GM19455 (cell line): Measurements from ENCODE around the gene RAB11B.
"Not testable (repeated sequence)": the region's sequence is repeated elsewhere in the genome, so short reads cannot be mapped to it uniquely, and the experiment has no call there.

Source experiments
- ATAC-seq: cut with Tn5 transposase; IDR thresholded peaks from one replicate; pipeline ENCODE4 v1.9.1; 2021; ENCODE audit not compliant: unreplicated experiment

Gene RAB11B

DNA sequence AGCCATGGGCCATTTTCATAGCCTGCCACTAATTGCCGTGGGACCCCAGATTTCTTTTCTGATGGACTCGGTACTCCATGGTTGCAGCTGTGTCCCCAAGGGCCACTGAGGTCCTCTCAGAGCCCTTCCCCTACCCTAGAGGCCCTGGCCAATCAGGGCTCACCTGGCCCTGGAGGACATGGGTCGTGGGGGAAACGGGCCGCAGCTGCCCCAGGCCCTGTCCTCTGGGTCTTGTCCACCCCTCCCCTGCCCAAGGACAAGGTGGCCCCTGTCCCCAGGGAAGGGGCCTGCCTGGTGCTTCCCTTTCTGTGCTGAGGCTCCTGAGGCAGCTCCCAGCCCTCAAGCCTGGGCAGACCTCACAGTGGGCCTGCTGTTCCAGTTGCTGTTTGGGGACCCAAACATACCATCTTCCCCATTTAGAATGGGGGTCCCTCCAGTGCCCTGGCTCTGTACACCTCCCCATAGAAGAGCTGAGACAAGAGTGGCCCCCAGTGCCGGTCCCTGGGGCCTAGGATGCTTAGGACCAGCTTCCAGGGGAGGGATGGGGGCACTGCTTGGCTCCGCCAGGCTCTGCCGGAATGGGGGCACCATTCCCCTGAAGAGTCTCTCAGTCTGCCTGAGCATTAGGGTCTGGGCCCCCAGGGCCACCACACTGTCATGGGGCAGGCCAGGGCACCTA lies 3.2 kb downstream of the RAB11B start:
- ATAC-seq: no peak

DNA sequence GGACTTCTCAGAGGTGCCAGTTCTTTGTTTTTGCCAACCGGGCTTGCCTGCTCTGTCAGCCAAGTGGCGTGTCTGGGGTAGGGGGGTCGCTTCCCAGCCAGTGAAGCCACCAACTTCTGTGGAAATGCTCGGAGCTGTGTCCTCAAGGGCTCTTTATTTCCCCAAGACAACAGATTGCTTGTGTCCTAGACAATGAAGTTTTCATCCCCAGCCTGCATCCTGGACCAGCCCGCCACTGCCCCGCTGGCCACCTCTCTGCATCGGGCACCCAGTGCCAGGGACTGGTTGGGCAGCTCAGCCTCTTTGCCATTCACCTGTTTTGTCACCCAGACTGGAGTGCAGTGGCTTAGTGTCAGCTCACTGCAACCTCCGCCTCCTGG lies 3.7 kb downstream of the RAB11B start:
- no peak for ATAC-seq

DNA sequence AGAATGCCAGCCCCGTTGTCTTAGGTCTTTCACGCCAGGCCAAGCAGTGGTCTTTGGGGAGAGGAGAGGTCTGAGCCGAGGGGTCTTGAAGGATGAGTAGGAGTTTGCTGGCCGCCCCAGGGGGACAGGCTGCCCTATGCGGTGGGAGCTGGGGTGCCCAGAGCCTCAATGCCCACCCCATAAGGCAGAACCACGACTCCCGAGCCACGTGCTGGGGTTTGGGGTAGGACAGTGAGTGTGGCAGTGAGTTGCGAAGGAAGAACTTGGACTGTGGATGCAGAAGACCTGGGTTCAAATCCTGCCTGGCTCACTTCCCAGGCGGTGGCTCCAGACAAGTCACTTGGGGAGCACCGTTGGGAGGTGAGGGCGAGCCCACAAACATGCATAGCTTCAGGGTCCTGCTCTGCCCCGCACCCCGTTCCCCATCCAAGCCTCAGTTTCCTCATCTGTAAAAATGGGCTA lies 5.5 kb downstream of the RAB11B start:
- ATAC-seq: no peak

DNA sequence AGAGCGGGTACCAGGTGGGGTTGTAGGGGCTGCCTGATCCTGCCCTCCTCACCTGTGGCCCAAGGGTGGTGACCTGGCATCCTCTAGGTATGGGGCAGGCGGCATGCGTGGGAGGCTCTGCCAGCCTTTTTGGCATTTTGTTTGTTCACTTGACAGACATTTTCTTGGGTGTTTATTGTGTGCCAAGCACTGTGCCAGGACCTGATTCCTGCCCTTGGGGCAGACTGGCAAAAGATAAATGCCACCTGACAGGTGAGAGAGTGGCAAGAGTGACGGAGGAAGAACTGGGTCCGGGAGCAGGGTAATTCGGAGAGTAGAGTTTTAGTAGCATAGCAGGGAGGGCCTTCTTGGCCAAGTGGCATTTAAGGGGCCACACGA lies 6.0 kb downstream of the RAB11B start:
- no peak for ATAC-seq

DNA sequence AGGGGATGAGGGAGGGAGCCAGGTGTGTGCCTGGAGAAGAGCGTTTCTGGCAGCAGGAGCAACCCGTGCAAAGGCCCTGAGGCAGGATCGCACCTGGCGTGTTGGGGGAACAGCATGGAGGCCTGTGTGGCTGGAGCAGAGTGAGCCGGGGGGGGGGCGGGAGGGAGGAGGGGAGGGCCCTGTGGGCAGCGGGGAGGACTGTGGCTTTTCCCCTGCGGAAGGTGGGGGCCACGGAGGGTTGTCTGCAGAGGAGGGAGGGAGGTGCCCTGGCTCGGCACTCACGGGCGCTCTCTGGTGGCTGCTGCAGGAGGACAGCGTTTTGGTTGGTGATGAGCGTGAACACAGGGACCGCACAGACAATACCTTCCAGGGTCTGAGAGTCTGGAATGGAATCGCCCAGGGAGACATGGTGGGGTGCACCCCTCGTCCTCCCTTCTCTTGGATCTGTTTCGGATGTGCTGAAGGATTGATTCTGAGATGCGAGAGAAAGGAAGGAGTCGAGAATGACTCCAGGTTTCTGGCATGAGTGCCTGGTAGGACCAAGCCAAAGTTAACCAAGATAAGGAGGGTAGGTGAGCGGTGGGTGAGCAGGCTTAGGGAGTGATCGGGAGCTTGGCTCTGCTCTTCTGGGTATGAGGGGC lies 6.5 kb downstream of the RAB11B start:
- no peak for ATAC-seq

DNA sequence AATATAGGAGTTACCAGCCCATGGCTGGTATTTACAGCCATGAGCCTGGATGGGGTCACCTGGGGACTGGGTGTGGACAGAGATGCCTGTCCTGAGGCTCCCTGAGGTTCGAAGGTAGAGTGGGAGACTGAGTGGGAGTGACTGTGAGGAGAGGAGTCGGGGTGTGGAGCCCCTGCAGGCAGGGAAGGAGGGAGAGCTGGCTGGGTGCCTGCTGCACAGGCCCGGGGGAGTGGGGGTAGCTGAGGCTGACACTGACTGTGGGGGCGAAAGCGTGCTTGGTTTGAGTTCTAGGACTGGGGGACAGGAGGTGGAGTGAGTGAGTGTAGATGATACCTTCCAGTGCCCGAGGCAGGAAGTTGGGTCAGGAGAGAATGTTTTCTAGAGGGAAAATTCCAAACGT lies 7.1 kb downstream of the RAB11B start:
- ATAC-seq: no peak

DNA sequence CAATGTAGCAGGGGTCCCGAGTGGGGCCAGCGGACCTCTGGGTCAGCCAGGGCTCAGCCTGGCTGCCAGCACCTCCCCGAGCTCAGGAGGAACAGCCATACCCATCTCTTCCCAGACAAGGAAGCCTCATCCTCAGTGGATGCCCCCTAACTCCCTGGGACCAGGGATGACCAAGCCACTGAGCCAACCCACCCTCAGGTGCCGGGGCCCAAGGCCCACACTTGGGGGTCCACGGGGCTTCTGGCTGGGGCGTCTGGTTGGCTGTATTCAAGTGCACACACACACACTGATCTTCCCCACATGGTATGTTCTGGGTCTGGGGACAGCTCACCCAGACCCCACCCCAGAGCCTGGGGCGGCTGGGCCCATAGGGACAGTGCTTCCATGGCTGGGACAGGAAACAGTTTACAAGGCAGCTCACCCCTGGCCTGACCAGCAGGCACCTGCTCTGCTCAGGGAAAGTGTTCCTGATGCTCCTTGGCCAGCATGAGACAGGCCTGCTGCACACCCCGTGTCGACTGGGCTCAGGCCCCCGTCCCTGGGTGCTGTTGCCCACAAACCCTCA lies 7.7 kb downstream of the RAB11B start:
- no peak for ATAC-seq

DNA sequence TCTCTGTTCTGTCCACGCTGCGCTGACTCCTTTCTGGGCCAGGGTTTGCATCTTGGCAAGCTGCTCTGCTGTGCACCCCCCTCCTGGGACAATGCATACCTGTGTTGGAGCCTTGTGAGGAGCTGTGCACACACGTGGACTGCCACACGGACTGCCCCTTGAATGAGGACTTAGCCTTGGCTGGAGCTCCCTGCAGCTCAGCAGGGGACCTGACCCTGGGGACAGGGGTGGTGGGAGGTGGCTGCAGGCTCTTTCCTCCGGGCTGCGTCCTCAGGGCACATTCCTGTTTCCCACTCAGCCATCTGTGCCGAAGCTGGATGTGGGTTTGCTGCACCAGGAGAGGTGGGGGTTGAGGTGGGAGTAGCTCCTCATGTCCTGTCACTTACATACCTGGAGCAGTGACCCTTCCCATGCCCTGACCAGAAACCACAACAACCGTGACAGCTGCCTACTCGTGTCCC lies 8.2 kb downstream of the RAB11B start:
- ATAC-seq: no peak

DNA sequence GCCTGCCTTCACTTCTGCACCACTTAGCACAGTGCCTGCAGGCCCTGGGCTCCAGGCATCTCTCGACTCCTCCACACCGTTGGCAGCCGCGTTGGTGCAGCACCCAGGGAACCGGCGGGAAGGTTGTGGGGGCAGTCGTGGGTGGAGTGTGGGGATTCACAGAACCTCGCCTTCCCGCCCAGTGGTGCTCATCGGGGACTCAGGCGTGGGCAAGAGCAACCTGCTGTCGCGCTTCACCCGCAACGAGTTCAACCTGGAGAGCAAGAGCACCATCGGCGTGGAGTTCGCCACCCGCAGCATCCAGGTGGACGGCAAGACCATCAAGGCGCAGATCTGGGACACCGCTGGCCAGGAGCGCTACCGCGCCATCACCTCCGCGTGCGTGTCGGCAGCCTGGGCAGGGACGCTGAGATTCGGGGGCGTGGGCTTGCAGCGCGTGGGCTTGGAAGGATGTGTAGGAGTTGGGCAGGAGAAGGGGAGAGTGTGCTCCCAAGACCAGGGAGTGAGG lies 9.6 kb downstream of the RAB11B start:
- no peak for ATAC-seq

DNA sequence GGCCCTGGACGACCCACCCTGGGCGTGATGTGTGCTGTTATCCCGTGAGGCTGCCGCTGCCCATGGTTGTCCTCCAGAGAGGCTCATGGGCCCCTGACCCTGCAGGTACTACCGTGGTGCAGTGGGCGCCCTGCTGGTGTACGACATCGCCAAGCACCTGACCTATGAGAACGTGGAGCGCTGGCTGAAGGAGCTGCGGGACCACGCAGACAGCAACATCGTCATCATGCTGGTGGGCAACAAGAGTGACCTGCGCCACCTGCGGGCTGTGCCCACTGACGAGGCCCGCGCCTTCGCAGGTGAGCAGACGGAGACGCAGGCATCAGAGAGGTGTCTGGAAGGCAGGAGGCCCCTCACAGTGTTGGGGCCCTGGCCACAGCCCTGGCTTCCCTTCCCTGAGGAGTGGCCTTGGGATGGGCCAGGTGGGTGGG lies 11.8 kb downstream of the RAB11B start:
- no peak for ATAC-seq

DNA sequence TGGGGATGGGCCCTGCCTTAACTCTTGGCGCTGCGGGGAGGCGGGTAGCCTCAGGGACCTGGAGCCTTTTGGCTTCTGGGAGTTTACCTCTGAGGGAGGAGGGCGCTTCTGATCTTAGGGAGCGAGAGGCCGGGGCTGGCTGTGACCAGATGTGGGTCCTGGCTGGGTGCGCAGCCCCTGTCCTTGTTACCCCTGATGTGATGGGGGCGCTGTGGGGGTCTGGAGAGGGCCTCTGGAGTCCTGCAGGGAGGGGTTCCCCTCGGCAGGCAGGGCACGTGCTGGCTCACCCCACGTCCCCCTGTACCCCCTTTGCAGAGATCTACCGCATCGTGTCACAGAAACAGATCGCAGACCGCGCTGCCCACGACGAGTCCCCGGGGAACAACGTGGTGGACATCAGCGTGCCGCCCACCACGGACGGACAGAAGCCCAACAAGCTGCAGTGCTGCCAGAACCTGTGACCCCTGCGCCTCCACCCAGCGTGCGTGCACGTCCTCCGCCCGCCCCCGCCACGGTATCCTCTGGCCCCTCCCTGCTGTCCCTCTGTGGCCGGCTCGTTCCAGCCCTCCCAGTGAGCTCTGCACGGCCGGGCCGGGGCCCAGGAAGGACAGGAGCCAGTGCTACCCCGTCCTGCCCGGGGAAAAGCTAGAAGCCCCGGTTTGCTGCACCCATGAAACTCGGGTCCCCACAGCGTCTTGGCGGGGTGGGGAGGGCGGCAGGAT lies 13.1 kb downstream of the RAB11B start:
- no peak for ATAC-seq

DNA sequence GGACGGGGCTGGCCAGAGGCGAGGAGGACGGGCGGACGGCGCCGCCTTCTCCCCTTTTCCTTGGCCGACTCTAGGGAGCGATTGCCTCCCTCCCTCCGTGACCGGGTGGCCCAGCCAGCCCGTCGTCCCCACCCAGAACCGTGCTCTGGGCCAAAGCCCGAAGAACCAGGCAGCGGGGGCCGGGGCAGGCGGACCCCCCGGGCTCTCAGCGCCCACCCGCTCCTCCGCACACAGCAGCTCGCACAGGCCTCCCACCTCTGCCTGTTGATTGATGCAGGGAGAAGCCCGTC lies 13.6 kb downstream of the RAB11B start:
- no peak for ATAC-seq

DNA sequence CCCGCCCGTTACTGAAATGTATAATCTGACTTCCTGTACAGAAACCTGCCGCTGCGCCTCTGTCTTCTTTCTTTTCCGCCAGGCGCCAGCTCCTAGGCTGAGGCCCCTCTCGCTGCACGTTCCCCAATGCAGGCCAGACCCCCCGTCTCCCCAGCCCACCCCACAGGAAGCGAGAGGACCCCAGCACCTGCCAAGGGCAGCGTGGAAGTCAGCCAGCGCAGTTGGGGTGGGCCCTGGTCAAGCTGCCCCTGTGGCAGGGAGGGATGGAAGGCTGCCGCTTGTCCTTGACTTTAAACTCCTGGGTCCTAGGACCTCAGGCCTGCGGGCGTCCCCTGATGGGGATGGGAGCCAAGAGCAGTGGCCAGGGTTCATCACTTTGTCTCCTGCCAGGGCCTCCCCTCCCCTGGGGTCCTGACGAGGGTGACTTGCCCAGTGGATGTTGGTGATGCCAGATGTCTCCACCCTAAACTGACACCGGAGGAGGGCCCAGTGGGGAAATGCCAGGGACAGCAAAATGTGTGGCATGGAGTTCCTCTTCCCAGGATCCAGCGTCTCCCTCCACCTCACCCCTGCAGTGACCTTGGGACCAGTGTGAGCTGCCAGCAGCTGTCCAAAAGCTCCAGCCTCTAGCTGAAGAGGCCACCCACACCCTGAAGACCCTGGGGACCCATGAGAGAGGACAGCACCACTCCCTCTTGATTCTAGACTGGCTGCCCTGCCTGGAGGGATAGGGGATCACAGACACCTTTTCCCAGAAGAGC lies 14.4 kb downstream of the RAB11B start:
- no peak for ATAC-seq

DNA sequence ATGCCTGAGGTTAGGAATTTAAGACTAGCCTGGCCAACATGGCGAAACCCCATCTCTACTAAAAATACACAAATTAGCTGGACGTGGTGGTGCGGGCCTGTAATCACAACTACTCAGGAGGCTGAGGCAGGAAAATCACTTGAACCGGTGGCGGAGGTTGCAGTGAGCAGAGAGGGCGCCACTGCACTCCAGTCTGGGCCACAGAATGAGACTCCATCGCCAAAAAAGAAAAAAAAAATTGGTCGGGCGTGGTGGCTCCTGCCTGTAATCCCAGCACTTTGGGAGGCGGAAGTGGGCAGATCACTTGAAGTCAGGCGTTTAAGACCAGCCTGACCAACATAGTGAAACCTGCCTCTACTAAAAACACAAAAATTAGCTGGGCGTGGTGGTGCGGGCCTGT lies 20.6 kb downstream of the RAB11B start:
- ATAC-seq: not testable (repeated sequence)

DNA sequence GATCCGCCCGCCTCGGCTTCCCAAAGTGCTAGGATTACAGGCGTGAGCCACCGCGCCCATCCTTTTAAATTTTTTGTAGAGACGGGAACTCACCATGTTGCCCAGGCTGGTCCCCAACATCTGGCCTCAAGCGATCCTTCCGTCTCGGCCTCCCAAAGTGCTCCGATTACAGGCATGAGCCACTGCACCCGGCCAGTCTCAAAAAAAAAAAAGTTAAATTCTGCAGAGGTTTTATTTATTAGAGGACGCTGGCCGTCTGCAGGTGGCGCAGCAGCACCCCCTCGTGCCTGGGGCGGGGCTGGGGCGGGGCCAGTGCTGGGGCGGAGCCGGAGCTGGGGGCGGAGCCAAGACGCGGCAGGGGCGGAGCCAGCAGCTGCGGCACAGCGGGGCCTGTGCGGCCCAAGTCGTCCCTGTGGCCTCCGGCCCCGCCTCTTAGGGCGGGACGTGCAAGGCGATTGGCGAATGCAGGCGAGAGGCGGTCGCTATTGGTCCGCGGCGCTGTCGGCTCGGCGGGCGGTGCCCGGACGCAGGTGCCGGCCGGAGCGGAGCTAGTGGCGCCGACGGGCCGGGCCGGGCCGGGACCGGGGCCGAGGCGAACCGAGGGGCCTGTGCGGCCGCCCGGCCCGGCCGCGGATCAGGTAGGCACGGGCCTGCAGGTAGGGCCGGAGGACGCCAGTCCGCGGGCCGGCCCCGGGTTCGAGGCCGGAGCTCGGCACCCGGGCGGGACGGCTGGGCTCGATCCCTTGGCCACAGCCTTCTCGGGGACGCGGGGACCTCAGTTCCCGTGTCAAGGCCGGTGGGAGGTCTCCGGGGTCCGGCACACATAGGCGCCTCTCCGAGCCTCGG lies 22.8 kb downstream of the RAB11B start, which contains the start of gene MARCHF2:
Gene MARCHF2, plus strand, starts transcription at position 523 of the 846 bp plus-strand sequence. CDS start 8,536 bp downstream, outside the sequence.
- ATAC-seq: peak; percentile 98

DNA sequence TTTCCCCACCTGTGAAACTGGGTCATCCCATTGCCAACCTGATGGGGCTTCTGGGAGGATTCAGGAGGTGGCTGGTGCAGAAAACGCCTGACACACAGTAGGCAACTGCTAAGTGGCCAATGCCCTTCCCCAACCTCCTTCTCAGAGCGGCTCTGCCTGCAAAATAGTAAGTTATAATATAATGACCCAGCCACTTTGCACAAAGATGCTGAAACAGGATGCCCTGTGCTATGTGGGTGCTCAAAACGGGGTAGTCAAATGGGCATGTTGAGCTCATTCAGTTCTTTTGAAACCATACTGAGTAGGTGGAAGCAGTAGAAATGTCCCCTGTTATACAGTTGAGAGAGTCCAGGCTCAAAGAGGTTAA lies 23.5 kb downstream of the RAB11B start:
- ATAC-seq: no peak

DNA sequence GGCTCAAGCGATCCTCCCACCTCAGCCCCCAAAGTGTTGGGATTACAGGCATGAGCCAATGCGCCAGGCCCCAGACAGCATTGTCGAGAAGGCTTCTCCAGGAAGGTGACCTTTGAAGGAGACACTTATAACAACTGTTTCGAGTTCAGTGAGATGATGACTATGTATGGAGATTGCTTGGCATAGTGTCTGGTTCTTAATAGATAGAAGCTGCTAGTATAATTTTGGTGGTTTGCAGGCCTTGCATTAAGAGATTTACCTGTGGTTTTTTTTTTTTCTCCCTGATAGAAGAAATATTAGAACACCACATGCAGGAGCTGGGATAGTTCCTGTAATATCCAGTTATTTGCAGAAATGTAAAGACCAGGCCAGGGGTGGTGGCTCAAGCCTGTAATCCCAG lies 26.6 kb downstream of the RAB11B start:
- no peak for ATAC-seq

DNA sequence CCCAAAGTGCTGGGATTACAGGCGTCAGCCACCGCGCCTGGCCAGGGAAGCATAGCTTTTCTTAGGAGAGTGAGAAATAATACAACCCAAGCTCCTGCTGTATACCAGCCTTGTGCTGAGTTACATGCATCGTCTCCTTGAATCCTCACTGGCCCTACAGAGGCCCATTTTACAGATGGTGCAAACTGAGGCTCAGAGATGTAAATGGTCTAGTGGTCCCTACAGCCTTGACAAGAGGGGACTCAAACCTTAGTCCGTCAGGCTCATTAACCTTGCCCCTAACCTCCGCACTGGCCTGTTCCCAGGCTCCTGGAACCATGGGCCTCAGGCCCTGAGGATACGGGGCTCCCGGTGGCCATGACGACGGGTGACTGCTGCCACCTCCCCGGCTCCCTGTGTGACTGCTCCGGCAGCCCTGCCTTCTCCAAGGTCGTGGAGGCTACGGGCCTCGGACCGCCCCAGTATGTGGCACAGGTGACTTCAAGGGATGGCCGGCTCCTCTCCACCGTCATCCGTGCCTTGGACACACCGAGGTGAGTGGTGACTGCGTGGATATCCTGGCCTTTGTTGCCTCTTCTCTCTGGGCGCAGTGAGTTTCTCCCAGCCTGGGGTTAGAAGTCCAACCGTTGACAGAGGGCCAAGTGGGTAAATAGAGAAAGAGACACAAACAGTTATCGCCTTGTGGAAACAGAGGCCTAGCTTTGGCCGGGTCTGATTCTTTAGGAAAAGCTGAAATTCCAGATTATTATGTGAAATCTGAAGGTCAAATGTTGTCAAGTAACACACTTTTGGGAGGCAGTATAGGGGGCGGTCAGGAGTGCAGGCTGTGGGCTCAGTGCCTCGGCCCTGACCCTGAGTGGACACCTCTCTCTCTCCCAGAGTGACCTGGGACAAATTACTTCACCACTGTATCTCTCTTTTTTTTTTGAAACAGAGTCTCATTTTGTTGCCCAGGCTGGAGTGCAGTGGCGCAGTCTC lies 31.6 kb downstream of the RAB11B start:
- no peak for ATAC-seq

DNA sequence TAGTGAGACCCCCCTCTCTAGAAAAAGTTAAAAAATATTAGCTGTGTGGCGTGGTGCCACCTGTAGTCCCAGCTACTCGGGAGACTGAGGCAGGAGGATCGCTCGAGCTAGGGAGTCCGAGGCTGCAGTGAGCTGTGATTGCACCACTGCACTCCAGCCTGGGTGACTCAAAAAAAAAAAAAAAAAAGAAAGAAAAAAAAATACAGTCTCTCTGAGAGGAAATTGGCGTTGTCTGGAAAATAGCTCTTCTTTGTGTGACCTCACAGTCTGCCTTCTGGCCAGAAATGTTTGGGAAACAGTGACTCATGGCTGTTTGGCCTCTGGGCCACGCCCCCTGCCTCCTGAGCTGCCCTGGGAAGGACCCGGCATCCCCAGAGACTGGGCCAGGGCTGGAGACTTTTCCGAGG lies 33.7 kb downstream of the RAB11B start:
- ATAC-seq: no peak
